ENCODE results near the gene ASB1.

ASB1 gene

GRCh38 chr2:238397356-238397755 lies 29.4 kb upstream of the ASB1 start:
- no peak for DNase-seq (ENCODE audit: low read depth in 1 of 2, low spot score in 1 of 2)
- H3K27ac ChIP-seq (replicated peaks): no peak overlapping the region
- TF ChIP-seq REST (IDR thresholded peaks at IDR 0.05; ENCODE audit: insufficient replicate concordance, low read depth) (no peak), POLR2AphosphoS5 (IDR thresholded peaks at IDR 0.05; ENCODE audit: low read depth) (no peak), GABPA (IDR thresholded peaks at IDR 0.05; ENCODE audit: low read depth) (no peak), CTCF (IDR thresholded peaks at IDR 0.05; ENCODE audit: insufficient read depth, low read length) (no peak), SPI1 (IDR thresholded peaks at IDR 0.05; ENCODE audit: borderline replicate concordance, low read depth) (no peak)
- H3K27me3 ChIP-seq (ENCODE audit: insufficient read depth, poor library complexity, severe bottlenecking): no peaks in the 10 kb centered on the region
- H3K4me3 ChIP-seq (replicated peaks; ENCODE audit: insufficient read depth, low read length): no peak overlapping the region

- no peaks in the 10 kb centered on the region for H3K27me3 ChIP-seq (ENCODE audit: insufficient read depth, poor library complexity, severe bottlenecking)
- no peak for TF ChIP-seq GABPA (IDR thresholded peaks at IDR 0.05; ENCODE audit: low read depth)
- TF ChIP-seq POLR2AphosphoS5 (IDR thresholded peaks at IDR 0.05; ENCODE audit: low read depth): no peak
- TF ChIP-seq CTCF (IDR thresholded peaks at IDR 0.05; ENCODE audit: insufficient read depth, low read length): no peak
- TF ChIP-seq SPI1 (IDR thresholded peaks at IDR 0.05; ENCODE audit: borderline replicate concordance, low read depth): no peak
- TF ChIP-seq REST (IDR thresholded peaks at IDR 0.05; ENCODE audit: insufficient replicate concordance, low read depth): no peak
- H3K27ac ChIP-seq (replicated peaks): no peak overlapping the region
- no peak overlapping the region for H3K4me3 ChIP-seq (replicated peaks; ENCODE audit: insufficient read depth, low read length)
- no peak for DNase-seq (ENCODE audit: low read depth in 1 of 2, low spot score in 1 of 2)
Measured at GRCh38 chr2:238398577-238398976, 28.1 kb upstream of the ASB1 start.

GRCh38 chr2:238399094-238399493 lies 27.6 kb upstream of the ASB1 start:
- no peaks in the 10 kb centered on the region for H3K27me3 ChIP-seq (ENCODE audit: insufficient read depth, poor library complexity, severe bottlenecking)
- no peak overlapping the region for H3K27ac ChIP-seq (replicated peaks)
- no peak for TF ChIP-seq SPI1 (IDR thresholded peaks at IDR 0.05; ENCODE audit: borderline replicate concordance, low read depth)
- TF ChIP-seq POLR2AphosphoS5 (IDR thresholded peaks at IDR 0.05; ENCODE audit: low read depth): no peak
- TF ChIP-seq GABPA (IDR thresholded peaks at IDR 0.05; ENCODE audit: low read depth): no peak
- TF ChIP-seq CTCF (IDR thresholded peaks at IDR 0.05; ENCODE audit: insufficient read depth, low read length): no peak
- TF ChIP-seq REST (IDR thresholded peaks at IDR 0.05; ENCODE audit: insufficient replicate concordance, low read depth): no peak
- no peak for DNase-seq (ENCODE audit: low read depth in 1 of 2, low spot score in 1 of 2)
- no peak overlapping the region for H3K4me3 ChIP-seq (replicated peaks; ENCODE audit: insufficient read depth, low read length)

All from HL-60 (cell line).